Body of pancreas (tissue), 4 donors: ENCODE data around the gene ZSCAN30.

Experiments
- POLR2A ChIP-seq, 3 donors: fragments of 450-650 bp; IDR thresholded peaks; one replicate each; pipeline ENCODE4 v1.6.1; 2016; ENCODE audit warnings: antibody characterized with exemption in 3 of 3, mild to moderate bottlenecking in 2 of 3
- TF ChIP-seq, protein P1 (sequence below), 7 experiments: fragments of 450-650 bp in 4 of 7; fragments of 200-600 bp in 3 of 7; sonication (generic) in 3 of 7; IDR thresholded peaks; one replicate each; pipeline ENCODE4 v1.5.1; 2016 to 2019; ENCODE audit warnings: antibody characterized with exemption in 7 of 7

DNA sequence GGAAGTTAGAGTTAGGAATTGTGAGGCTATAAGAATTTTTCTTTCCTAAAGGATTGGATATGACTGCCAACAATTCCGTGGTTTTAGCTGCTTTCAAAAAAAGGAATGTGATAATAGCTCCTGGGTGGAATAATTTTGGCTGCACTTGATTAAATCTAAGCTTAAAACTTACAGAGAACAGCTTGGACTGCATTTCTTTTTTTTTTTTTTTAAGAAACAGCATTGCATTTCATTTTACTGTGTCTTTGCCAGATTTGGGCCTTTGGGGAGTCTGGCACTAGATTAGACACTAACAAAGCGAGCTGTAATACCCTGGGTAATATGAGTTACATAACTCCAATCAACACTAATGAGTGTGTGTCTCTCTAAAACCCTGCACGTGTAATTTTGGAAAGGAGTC lies 87.0 kb downstream of the ZSCAN30 start:
- TF ChIP-seq, protein P1, sequence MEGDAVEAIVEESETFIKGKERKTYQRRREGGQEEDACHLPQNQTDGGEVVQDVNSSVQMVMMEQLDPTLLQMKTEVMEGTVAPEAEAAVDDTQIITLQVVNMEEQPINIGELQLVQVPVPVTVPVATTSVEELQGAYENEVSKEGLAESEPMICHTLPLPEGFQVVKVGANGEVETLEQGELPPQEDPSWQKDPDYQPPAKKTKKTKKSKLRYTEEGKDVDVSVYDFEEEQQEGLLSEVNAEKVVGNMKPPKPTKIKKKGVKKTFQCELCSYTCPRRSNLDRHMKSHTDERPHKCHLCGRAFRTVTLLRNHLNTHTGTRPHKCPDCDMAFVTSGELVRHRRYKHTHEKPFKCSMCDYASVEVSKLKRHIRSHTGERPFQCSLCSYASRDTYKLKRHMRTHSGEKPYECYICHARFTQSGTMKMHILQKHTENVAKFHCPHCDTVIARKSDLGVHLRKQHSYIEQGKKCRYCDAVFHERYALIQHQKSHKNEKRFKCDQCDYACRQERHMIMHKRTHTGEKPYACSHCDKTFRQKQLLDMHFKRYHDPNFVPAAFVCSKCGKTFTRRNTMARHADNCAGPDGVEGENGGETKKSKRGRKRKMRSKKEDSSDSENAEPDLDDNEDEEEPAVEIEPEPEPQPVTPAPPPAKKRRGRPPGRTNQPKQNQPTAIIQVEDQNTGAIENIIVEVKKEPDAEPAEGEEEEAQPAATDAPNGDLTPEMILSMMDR (IDR thresholded peaks at IDR 0.05), result no peak
- TF ChIP-seq POLR2A (IDR thresholded peaks at IDR 0.05), result no peak
